Measurements from ENCODE around the gene COL20A1. TPM values are rescaled to one million over a fixed set of nuclear protein-coding genes. Genes with fewer than 3 reads are reported as not detected.
A peak's percentile ranks its signal among the peaks of the same experiment; 100 is the strongest.
"Not testable (repeated sequence)": the region's sequence is repeated elsewhere in the genome, so short reads cannot be mapped to it uniquely, and the experiment has no call there.

COL20A1 gene
- total RNA-seq (not detected), polyA plus RNA-seq (not detected)
- long read RNA-seq, donor 1: 0 reads
- long read RNA-seq, donor 2: 0 reads
- long read RNA-seq, donor 3: 0 reads
- long read RNA-seq, donor 4: 0 reads

GRCh38 chr20:63292904-63293303 lies at the start of gene COL20A1:
TSS of gene COL20A1 (plus strand) at chr20:63293186. CDS start at chr20:63295108, 1,922 bp downstream.
- no peak for ATAC-seq
- 21% methylated on average over 7 of the region's 7 CpGs for WGBS
- intact Hi-C loops (cut with DNase I): no loop called here

GRCh38 chr20:63243604-63244247 lies 49.3 kb upstream of the COL20A1 start:
- H3K4me3 ChIP-seq (ENCODE audit: low read length): no peak overlapping the region
- H3K27ac ChIP-seq (ENCODE audit: low read length): no peak overlapping the region
- DNase-seq: no peak
- H3K4me1 ChIP-seq (ENCODE audit: control insufficient read depth, insufficient read depth, low read length): no peaks in the 10 kb centered on the region
- H3K27me3 ChIP-seq (ENCODE audit: control insufficient read depth, insufficient read depth): no peaks in the 10 kb centered on the region
- ATAC-seq: no peak
- intact Hi-C loops (cut with DNase I): no loop called here
- WGBS: 82% methylated on average over 25 of the region's 25 CpGs
- no peaks in the 10 kb centered on the region for H3K9me3 ChIP-seq (ENCODE audit: control insufficient read depth, low read length)

More at GRCh38 chr20:63292904-63293303, at the start of gene COL20A1:
- Histone ChIP-seq H3K27me3 (ENCODE audit: control insufficient read depth, insufficient read depth) (no peaks in the 10 kb centered on the region), H3K9me3 (ENCODE audit: control insufficient read depth, low read length) (no peaks in the 10 kb centered on the region), H3K4me1 (ENCODE audit: control insufficient read depth, insufficient read depth, low read length) (no peaks in the 10 kb centered on the region), H3K27ac (ENCODE audit: low read length) (no peak within 1 kb of the TSS), H3K4me3 (ENCODE audit: low read length) (no peak within 1 kb of the TSS)
- peak; percentile 6 to 49 (median 35) for DNase-seq

DNA sequence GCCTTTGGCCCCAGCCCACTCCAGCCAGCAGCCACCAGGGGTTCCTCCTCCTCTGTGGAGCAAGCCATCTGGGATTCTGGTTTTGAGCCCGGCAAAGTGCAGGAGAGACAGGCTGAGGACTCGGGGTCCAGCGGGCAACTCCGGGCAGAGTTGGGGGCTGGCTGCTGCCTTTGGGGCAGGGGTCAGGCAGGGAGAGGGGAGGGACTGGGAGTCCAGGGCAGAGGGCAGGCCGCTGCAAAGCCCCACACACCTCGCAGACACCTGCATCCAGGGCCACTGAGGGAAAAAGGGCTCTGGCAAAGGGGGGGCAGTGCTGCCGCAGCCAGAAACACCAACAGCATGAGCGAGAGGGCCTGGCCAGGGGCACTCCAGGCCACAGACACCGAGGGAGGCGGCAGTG lies 48.5 kb upstream of the COL20A1 start:
- Histone ChIP-seq H3K9me3 (ENCODE audit: control insufficient read depth, low read length) (no peaks in the 10 kb centered on the region), H3K27ac (ENCODE audit: low read length) (no peak overlapping the region), H3K4me3 (ENCODE audit: low read length) (no peak overlapping the region), H3K27me3 (ENCODE audit: control insufficient read depth, insufficient read depth) (no peaks in the 10 kb centered on the region), H3K4me1 (ENCODE audit: control insufficient read depth, insufficient read depth, low read length) (no peaks in the 10 kb centered on the region)
- intact Hi-C loops (cut with DNase I): no loop called here
- ATAC-seq (no peak), DNase-seq (no peak)
- 87% methylated on average over 10 of the region's 10 CpGs for WGBS

- DNase-seq: peak in 1 of 3 donors; percentile 84
- no peak for ATAC-seq
- H3K27me3 ChIP-seq (ENCODE audit: control insufficient read depth, insufficient read depth): no peaks in the 10 kb centered on the region
Observed at GRCh38 chr20:63246490-63247288, 46.3 kb upstream of the COL20A1 start.

DNA sequence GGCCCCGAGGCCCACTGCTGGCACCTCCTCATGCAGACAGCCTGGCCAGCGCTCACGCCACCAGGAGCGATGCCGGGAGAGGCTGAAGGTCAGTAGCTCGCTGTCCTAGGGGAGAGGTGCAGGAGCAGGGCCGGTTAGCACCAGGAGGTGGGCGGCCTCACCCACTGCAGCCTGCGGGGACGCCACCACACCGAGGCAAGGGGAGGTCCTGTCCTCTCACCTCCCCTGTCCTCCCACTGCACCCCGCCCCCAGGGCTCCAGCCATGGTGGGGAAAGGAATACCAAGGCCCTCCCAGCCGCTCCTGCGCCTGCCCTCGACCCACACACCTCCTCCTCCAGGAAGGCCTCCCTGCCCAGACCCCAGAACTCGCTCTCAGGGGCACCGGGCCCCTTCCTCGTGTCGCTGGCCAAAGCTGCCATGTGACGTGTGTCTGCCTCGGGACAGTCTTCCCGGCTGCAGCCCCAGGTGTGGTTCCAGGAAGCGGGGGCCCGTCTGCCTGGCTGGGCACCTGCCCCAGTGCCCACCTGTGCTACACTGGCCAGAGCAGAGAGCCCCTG lies 45.2 kb upstream of the COL20A1 start:
- H3K27me3 ChIP-seq (ENCODE audit: control insufficient read depth, insufficient read depth): no peaks in the 10 kb centered on the region
- intact Hi-C loops (cut with DNase I): no loop called here
- H3K9me3 ChIP-seq (ENCODE audit: control insufficient read depth, low read length): no peaks in the 10 kb centered on the region
- ATAC-seq: no peak
- no peak overlapping the region for H3K27ac ChIP-seq (ENCODE audit: low read length)
- H3K4me3 ChIP-seq (ENCODE audit: low read length): no peak overlapping the region
- H3K4me1 ChIP-seq (ENCODE audit: control insufficient read depth, insufficient read depth, low read length): no peaks in the 10 kb centered on the region
- no peak for DNase-seq
- 74% methylated on average over 24 of the region's 24 CpGs for WGBS

More at GRCh38 chr20:63246490-63247288, 46.3 kb upstream of the COL20A1 start:
- H3K4me1 ChIP-seq (ENCODE audit: control insufficient read depth, insufficient read depth, low read length): no peaks in the 10 kb centered on the region
- WGBS: 46% methylated on average over 50 of the region's 50 CpGs
- intact Hi-C loops (cut with DNase I): no loop called here
- no peak overlapping the region for H3K27ac ChIP-seq (ENCODE audit: low read length)
- no peaks in the 10 kb centered on the region for H3K9me3 ChIP-seq (ENCODE audit: control insufficient read depth, low read length)
- H3K4me3 ChIP-seq (ENCODE audit: low read length): no peak overlapping the region

GRCh38 chr20:63248835-63249591 lies 44.0 kb upstream of the COL20A1 start:
- H3K4me1 ChIP-seq (ENCODE audit: control insufficient read depth, insufficient read depth, low read length): no peaks in the 10 kb centered on the region
- ATAC-seq (no peak), DNase-seq (no peak)
- H3K9me3 ChIP-seq (ENCODE audit: control insufficient read depth, low read length): no peaks in the 10 kb centered on the region
- 80% methylated on average over 25 of the region's 25 CpGs for WGBS
- H3K4me3 ChIP-seq (ENCODE audit: low read length): no peak overlapping the region
- no peaks in the 10 kb centered on the region for H3K27me3 ChIP-seq (ENCODE audit: control insufficient read depth, insufficient read depth)
- H3K27ac ChIP-seq (ENCODE audit: low read length): no peak overlapping the region
- intact Hi-C loops (cut with DNase I): no loop called here

GRCh38 chr20:63249891-63250290 lies 43.1 kb upstream of the COL20A1 start:
- no peak for ATAC-seq
- intact Hi-C loops (cut with DNase I): no loop called here
- Histone ChIP-seq H3K27me3 (ENCODE audit: control insufficient read depth, insufficient read depth) (no peaks in the 10 kb centered on the region), H3K9me3 (ENCODE audit: control insufficient read depth, low read length) (no peaks in the 10 kb centered on the region), H3K27ac (ENCODE audit: low read length) (no peak overlapping the region), H3K4me1 (ENCODE audit: control insufficient read depth, insufficient read depth, low read length) (no peaks in the 10 kb centered on the region), H3K4me3 (ENCODE audit: low read length) (no peak overlapping the region)
- DNase-seq: no peak
- 91% methylated on average over 15 of the region's 15 CpGs for WGBS

GRCh38 chr20:63251350-63251749 lies 41.6 kb upstream of the COL20A1 start:
- 23% methylated on average over 12 of the region's 14 CpGs for WGBS
- H3K4me3 ChIP-seq (ENCODE audit: low read length); H3K27me3 ChIP-seq (ENCODE audit: control insufficient read depth, insufficient read depth): not testable (repeated sequence)

GRCh38 chr20:63252284-63252711 lies 40.7 kb upstream of the COL20A1 start:
- Histone ChIP-seq H3K27ac (ENCODE audit: low read length) (no peak overlapping the region), H3K4me3 (ENCODE audit: low read length) (no peak overlapping the region), H3K9me3 (ENCODE audit: control insufficient read depth, low read length) (no peaks in the 10 kb centered on the region), H3K27me3 (ENCODE audit: control insufficient read depth, insufficient read depth) (no peaks in the 10 kb centered on the region), H3K4me1 (ENCODE audit: control insufficient read depth, insufficient read depth, low read length) (no peaks in the 10 kb centered on the region)
- whole genome bisulfite sequencing: 60% methylated on average over 8 of the region's 8 CpGs
- no peak for DNase-seq
- no peak for ATAC-seq
- intact Hi-C loops (cut with DNase I): no loop called here

More at GRCh38 chr20:63251350-63251749, 41.6 kb upstream of the COL20A1 start:
- H3K4me1 ChIP-seq (ENCODE audit: control insufficient read depth, insufficient read depth, low read length); H3K27ac ChIP-seq (ENCODE audit: low read length); intact Hi-C loops (cut with DNase I); H3K9me3 ChIP-seq (ENCODE audit: control insufficient read depth, low read length); DNase-seq; ATAC-seq: not testable (repeated sequence)

- DNase-seq: no peak
- Histone ChIP-seq H3K27me3 (ENCODE audit: control insufficient read depth, insufficient read depth) (no peaks in the 10 kb centered on the region), H3K9me3 (ENCODE audit: control insufficient read depth, low read length) (no peaks in the 10 kb centered on the region), H3K27ac (ENCODE audit: low read length) (no peak overlapping the region), H3K4me1 (ENCODE audit: control insufficient read depth, insufficient read depth, low read length) (no peaks in the 10 kb centered on the region), H3K4me3 (ENCODE audit: low read length) (peak overlapping the region; percentile 41)
- 17% methylated on average over 16 of the region's 16 CpGs for WGBS
- intact Hi-C loops (cut with DNase I): no loop called here
- ATAC-seq: no peak
Observed at GRCh38 chr20:63253065-63253437, 39.9 kb upstream of the COL20A1 start.
